Smooth muscle cell (in vitro differentiated cells): Measurements from ENCODE around the gene ARL14EP. TPM values are rescaled to one million over a fixed set of nuclear protein-coding genes. Genes with fewer than 3 reads are reported as not detected.

Source experiments
- DNase-seq: peaks from one replicate; lab custom pipeline; 2025; ENCODE audit not compliant: unreplicated experiment; lab: John Stamatoyannopoulos, UW
- H2AFZ ChIP-seq: fragments of 200-600 bp; sonication (generic); 2 replicates; pipeline ENCODE4 v1.6.0; 2016; ENCODE audit warnings: antibody characterized with exemption, low read depth, mild to moderate bottlenecking
- H3F3A ChIP-seq: fragments of 200-600 bp; sonication (generic); 2 replicates; pipeline ENCODE4 v1.6.0; 2017; ENCODE audit warnings: antibody characterized with exemption, low read depth
- H3K27ac ChIP-seq: fragments of 200-600 bp; sonication (generic); 2 replicates; pipeline ENCODE4 v1.5.1; 2016; ENCODE audit warnings: low read depth, mild to moderate bottlenecking
- H3K27me3 ChIP-seq: fragments of 200-600 bp; sonication (generic); 2 replicates; pipeline ENCODE4 v1.6.1; 2016; ENCODE audit warnings: low read depth, mild to moderate bottlenecking
- H3K36me3 ChIP-seq: fragments of 200-600 bp; sonication (generic); 2 replicates; pipeline ENCODE4 v1.5.1; 2016; ENCODE audit warnings: low read depth
- H3K4me1 ChIP-seq: fragments of 200-600 bp; sonication (generic); 2 replicates; pipeline ENCODE4 v1.5.1; 2016; ENCODE audit warnings: low read depth
- H3K4me2 ChIP-seq: fragments of 200-600 bp; sonication (generic); 2 replicates; pipeline ENCODE4 v1.6.0; 2016; ENCODE audit warnings: mild to moderate bottlenecking
- H3K4me3 ChIP-seq: fragments of 200-600 bp; sonication (generic); 2 replicates; pipeline ENCODE4 v1.5.1; 2016; ENCODE audit warnings: mild to moderate bottlenecking
- H3K79me2 ChIP-seq: fragments of 200-600 bp; sonication (generic); 2 replicates; pipeline ENCODE4 v1.6.0; 2016; ENCODE audit warnings: low read depth, mild to moderate bottlenecking
- H3K9ac ChIP-seq: fragments of 200-600 bp; sonication (generic); 2 replicates; pipeline ENCODE4 v1.6.0; 2016; ENCODE audit warnings: low read depth
- H3K9me3 ChIP-seq: fragments of 200-600 bp; sonication (generic); replicated peaks from 2 replicates; pipeline ENCODE4 v1.5.1; 2016; ENCODE audit warnings: low read depth
- H4K20me1 ChIP-seq: fragments of 200-600 bp; sonication (generic); 2 replicates; pipeline ENCODE4 v1.6.0; 2016; ENCODE audit warnings: low read depth
- WGBS: methylation state at CpG from one replicate; pipeline ENCODE4 v1.1.7; 2016; ENCODE audit warnings: low lambda C conversion rate; 5-methylcytosine and 5-hydroxymethylcytosine counted together
- polyA plus RNA-seq: library from polyadenylated mRNA; unstranded; fragments of >200 nt; fragmentation: Nextera tagmentation; extraction: Ambion mirVana; gene quantifications from 2 replicates; pipeline ENCODE4 v1.2.1, GENCODE V29; 2016
- total RNA-seq: library from RNA; depleted of rRNA; stranded (reverse); fragments of >200 nt; gene quantifications from 2 replicates; pipeline ENCODE4 v1.2.3, GENCODE V29; 2014
- TF ChIP-seq, protein P1 (sequence below): fragments of 200-600 bp; sonication (generic); IDR thresholded peaks from 2 replicates; pipeline ENCODE4 v1.5.1; 2017; ENCODE audit warnings: borderline replicate concordance, mild to moderate bottlenecking, antibody characterized with exemption; ENCODE audit not compliant: insufficient read depth, poor library complexity, severe bottlenecking

Gene ARL14EP
- total and polyA plus RNA-seq, 2 experiments from 2014 or later: 19.7 to 20.7 TPM

DNA sequence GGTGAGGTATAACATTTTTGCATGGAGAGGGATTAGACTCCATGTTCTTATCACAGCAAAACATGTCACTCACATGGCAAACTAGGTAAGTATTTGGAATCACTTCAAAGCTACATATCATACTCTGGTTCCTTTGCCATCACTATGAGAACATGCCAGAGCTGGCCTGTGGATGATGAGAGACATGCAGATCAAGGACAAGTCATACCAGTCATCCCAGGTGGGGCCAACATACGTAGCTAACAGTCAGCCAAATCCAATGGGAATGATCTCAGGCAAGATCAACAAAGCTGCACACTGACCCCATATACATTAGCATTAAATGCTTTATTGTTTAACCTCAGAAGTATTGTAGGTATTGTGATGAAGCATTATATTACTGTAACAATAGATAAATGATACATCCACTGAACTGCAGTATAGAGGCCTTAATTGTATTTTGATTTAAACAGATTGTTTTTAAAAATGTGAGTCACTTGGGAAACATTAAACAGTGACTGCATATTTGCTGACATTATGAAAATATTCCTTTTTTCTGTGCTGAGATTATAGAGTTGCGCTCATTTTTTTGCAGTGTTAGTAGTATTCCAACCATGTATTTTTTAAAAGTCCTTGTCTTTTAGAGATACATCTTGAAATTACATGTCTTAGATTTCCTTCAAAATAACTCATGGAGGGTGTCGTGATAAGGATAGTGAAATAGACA is 37.3 kb upstream of the ARL14EP start:
- Histone ChIP-seq H3K4me2 (no peak overlapping the region), H4K20me1 (no peaks in the 10 kb centered on the region), H3K4me3 (no peak overlapping the region), H3K27ac (no peak overlapping the region), H3K27me3 (no peaks in the 10 kb centered on the region), H3K9me3 (no peaks in the 10 kb centered on the region), H3K9ac (no peak overlapping the region), H3F3A (no peaks in the 10 kb centered on the region), H2AFZ (no peak overlapping the region), H3K79me2 (no peaks in the 10 kb centered on the region), H3K4me1 (no peaks in the 10 kb centered on the region), H3K36me3 (no peaks in the 10 kb centered on the region)
- 91% methylated on average over 3 of the region's 3 CpGs for WGBS
- no peak for DNase-seq
- TF ChIP-seq, protein P1, sequence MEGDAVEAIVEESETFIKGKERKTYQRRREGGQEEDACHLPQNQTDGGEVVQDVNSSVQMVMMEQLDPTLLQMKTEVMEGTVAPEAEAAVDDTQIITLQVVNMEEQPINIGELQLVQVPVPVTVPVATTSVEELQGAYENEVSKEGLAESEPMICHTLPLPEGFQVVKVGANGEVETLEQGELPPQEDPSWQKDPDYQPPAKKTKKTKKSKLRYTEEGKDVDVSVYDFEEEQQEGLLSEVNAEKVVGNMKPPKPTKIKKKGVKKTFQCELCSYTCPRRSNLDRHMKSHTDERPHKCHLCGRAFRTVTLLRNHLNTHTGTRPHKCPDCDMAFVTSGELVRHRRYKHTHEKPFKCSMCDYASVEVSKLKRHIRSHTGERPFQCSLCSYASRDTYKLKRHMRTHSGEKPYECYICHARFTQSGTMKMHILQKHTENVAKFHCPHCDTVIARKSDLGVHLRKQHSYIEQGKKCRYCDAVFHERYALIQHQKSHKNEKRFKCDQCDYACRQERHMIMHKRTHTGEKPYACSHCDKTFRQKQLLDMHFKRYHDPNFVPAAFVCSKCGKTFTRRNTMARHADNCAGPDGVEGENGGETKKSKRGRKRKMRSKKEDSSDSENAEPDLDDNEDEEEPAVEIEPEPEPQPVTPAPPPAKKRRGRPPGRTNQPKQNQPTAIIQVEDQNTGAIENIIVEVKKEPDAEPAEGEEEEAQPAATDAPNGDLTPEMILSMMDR: no peak

DNA sequence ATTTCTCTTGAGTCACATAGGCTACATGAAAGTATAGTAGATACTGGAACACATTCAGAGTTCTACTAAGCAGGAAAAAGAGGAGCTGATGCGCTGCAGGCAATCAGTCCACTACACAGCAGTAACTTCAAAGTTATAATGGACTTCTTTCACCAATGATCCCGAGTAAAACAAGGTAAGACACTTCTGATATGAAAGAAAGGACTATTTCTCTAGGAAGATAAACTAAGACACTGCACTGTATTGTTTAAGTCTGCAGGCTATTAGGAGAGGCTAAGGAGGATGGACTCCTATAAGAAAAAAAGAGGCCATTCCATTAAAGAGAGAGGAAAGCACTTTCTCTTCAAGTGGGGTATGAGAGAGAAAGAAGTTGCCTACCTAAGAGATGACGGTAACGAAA is 31.6 kb upstream of the ARL14EP start:
- H3K4me2 ChIP-seq: no peak overlapping the region
- H2AFZ ChIP-seq: no peak overlapping the region
- H3K27me3 ChIP-seq: no peaks in the 10 kb centered on the region
- H3K9ac ChIP-seq: no peak overlapping the region
- no peak for DNase-seq
- H3K4me3 ChIP-seq: no peak overlapping the region
- TF ChIP-seq, protein P1: no peak
- no peaks in the 10 kb centered on the region for H3K79me2 ChIP-seq
- 64% methylated on average over 4 of the region's 4 CpGs for WGBS
- no peaks in the 10 kb centered on the region for H4K20me1 ChIP-seq
- no peak overlapping the region for H3K27ac ChIP-seq
- no peaks in the 10 kb centered on the region for H3K9me3 ChIP-seq
- H3K36me3 ChIP-seq: no peaks in the 10 kb centered on the region
- no peaks in the 10 kb centered on the region for H3K4me1 ChIP-seq
- no peaks in the 10 kb centered on the region for H3F3A ChIP-seq

DNA sequence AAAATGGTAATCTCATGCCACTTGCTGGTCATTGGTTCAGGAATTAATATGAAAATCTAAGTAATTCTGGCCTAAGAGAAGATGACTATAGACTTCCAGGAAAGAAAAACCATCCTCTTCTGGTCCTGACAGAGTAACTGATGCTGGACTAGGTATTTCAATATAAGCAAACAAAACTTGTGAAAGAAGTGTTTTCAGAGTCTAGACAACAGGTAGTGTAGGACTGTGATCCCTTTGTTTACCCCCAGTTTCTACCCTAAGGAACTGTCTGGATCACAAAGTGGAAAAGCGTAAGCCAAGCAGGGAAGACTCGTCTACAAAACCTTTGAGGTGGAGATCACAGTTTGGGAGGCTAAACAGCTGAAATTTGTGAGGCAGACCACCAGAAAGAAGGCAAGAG is 30.4 kb upstream of the ARL14EP start:
- Histone ChIP-seq H3K27me3 (no peaks in the 10 kb centered on the region), H3K4me2 (no peak overlapping the region), H3K4me3 (no peak overlapping the region), H3F3A (no peaks in the 10 kb centered on the region), H4K20me1 (no peaks in the 10 kb centered on the region), H3K27ac (no peak overlapping the region), H3K9me3 (no peaks in the 10 kb centered on the region), H3K79me2 (no peaks in the 10 kb centered on the region), H2AFZ (no peak overlapping the region), H3K36me3 (no peaks in the 10 kb centered on the region), H3K9ac (no peak overlapping the region), H3K4me1 (no peaks in the 10 kb centered on the region)
- TF ChIP-seq, protein P1: no peak
- 88% methylated on average over 2 of the region's 2 CpGs for WGBS
- no peak for DNase-seq

DNA sequence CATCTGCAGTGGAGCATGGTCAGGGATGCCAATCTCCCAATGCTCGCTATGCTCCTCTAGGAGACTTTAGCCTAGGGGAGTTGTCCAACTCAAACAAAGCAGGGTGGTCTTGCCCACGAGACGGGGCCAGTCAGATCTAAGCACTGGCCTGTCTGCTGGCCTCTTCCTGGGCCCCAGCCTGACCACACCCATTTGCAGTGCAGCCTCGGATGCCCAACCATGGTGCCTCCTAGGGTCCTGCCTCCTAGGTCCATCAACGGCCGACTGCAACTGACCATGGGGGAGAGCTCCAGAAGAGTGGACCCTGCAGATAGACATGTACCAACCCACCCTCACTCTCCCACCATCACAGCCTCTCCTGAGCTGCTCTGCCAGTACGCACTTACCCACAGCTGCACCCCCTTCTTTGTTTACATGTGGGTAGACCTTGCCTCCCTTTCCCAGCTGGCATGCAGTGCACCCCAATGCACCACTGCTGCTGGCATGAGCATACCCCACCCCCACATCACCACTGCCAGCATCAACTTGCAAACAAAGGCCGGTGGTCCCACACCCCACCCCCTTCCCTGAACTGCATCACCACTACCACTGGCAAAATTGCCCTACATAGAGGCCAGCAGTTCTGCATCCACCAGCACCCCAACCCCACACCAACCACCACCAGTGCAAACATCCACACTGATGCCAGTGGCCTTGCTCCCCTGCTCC is 27.6 kb upstream of the ARL14EP start:
- Histone ChIP-seq H3K79me2 (no peaks in the 10 kb centered on the region), H2AFZ (no peak overlapping the region), H3F3A (no peaks in the 10 kb centered on the region), H3K27ac (no peak overlapping the region), H3K4me2 (no peak overlapping the region), H4K20me1 (no peaks in the 10 kb centered on the region), H3K4me1 (no peaks in the 10 kb centered on the region), H3K4me3 (no peak overlapping the region), H3K9ac (no peak overlapping the region), H3K27me3 (no peaks in the 10 kb centered on the region), H3K36me3 (no peaks in the 10 kb centered on the region), H3K9me3 (no peaks in the 10 kb centered on the region)
- 92% methylated on average over 8 of the region's 8 CpGs for WGBS
- TF ChIP-seq, protein P1: no peak
- DNase-seq: no peak
